ACHN (cell line): ENCODE results near the gene MSTO1.
"Not testable (repeated sequence)": the region's sequence is repeated elsewhere in the genome, so short reads cannot be mapped to it uniquely, and the experiment has no call there.

ENCODE experiments used
- DNase-seq: peaks from one replicate; pipeline ENCODE4 v3.0.0-alpha.2; 2015
- in situ Hi-C: cut with HindIII; loops from 2 replicates; pipeline ENCODE4 v1.10.0; 2017; ENCODE audit warnings: low sequenced_read_pairs, low pct_ligation_motif_present, low pct_unique_long_range_greater_than_20kb

The MSTO1 gene

DNA sequence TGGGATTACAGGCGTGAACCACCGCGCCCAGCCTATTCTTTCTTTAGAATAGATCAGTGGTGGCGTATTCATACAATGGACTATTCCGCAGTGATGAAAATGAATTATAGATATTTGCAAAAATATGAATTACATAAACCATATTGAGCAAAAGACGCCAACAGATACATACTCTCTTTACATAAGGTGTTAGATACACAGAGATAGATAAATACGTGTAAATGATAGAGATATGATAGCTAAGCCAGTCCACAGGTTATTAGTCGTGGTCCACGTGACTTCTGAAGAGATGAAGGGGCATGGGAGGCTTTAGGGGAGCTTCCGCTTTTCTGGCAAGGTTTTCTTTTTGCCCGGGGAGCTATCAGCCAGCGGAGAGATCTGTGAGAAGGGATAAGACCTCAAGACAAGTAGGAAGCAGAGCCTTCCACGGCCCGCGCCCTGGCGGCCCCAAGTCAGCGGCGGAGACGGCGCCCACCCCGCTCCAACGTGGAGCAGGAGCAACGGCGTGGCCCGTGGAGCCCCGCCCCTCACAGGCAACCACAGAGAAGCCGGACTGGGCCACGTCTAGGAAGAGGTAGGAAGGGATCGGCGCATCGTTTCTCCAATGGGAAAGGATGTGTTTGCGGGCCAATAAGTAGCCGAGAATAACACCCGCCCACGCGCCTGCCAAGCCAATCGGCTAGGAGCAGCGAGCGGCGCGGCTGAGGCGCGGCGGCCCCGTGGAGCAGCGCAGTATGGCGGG, at the start of gene MSTO1:
Gene MSTO1, plus strand, starts transcription at position 704 of the 742 bp plus-strand sequence. Its CDS starts 31 bp downstream, at position 735.
- in situ Hi-C loops, result no loop called here
- peak; percentile 98 for DNase-seq

GRCh38 chr1:155561779-155562580, 48.0 kb upstream of the MSTO1 start:
- DNase-seq, in situ Hi-C loops: not testable (repeated sequence)

DNA sequence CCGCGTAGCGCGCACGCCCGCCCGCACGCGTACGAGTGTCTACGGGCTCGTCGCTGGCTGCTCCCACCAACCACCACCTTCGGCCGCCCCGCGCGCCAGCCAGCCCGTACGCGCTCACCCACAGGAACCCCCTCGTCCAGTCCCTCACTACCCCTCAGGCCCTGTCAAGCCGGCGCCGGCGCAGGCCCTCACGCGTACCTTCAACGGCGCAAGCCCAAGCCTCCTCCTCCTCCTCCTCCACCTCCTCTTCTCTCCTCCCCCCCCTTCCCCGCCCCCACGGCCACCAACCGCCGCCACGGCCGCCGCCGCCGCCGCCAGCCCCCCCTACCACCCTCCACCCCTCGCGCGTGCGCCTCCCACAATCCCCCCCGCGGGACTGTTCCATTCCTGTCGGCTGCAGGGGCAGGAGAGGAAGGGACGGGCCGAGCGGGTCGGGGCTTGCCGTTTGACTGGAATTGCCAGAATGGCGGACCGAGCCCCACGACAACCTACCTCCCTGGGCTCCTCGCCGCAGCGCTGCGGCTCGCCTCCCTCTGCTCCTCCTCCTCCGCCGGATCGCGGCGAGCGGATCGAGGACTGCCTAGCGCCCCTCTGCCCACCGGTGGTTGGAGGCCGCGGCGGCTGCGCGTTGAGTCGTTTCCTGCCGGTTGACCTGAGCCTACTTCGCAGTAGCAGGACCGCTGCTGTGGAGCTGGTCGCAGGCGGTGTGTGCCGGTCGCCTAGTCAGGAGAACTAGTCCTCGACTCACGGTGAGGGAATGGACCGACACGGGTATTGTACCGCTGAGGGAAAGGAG, 47.2 kb upstream of the MSTO1 start, which contains the start of gene ASH1L:
Gene ASH1L, minus strand, starts transcription at position 223 of the 796 bp plus-strand sequence. CDS start 41,284 bp downstream, outside the sequence.
- in situ Hi-C loops, result no loop called here
- peak; percentile 91 for DNase-seq

DNA sequence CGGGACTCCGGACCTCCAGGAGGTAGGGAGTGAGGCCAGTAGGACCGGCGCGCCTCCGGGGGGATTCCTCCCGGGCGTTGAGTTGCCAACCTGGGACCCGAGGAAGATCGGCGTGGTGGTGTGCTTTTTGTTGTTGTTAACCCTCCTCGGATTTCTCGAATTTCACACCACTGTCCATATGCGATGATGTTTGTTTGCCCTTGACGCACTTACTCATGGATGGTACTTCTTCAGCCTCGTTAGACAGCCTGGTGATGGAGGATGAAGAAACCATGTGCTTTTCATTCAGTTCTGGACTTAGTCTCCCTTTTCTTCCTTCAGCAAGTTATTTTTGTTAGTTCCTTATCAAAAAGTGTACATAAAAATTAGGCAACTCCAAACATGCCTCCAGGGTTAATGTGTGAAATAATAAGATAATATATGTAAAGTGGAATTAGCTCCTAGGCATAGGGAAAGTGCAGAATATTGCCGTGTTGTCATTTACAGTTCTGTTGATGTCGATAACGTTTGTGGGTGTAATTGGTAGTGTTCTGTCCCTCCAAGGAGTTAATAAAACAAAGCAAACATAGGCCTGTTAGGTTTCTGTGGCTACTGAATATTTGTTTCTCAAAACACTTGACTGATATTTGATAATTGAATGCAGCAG, 46.5 kb upstream of the MSTO1 start:
- DNase-seq, result peak; percentile 39
- in situ Hi-C loops, result not testable (repeated sequence)

DNA sequence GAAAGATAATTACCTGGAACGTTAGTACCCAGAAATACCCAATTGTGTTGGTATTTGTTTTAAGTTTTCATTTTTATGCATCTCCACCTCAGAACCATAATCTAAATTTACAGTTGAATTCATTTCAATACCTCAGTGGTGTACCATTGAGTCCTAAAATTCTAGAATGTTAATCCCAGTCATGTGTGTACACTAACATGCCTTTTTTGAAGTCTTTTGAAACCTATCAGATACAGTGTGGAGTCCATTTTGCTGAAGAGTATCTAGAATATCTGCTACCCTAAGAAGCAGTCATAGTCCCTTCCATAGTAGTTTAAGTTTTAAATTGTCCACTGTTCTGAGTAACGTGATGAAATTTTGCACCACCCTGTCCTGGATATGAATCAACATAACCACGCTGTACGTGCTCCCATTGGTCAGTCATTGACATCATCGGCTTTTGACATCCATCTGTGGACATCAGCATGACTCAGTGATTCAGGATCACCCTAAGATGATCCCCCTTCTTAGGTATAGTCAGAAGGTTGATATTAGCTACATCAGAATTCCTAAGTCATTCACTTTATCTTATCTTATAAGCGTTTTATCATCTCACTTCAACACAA, 39.9 kb upstream of the MSTO1 start:
- in situ Hi-C loops, result no loop called here
- no peak for DNase-seq

GRCh38 chr1:155570593-155570990, 39.4 kb upstream of the MSTO1 start:
- in situ Hi-C loops, result no loop called here
- no peak for DNase-seq

- in situ Hi-C loops, result no loop called here
- DNase-seq, result no peak
Observed at GRCh38 chr1:155574077-155574476, 35.9 kb upstream of the MSTO1 start.

DNA sequence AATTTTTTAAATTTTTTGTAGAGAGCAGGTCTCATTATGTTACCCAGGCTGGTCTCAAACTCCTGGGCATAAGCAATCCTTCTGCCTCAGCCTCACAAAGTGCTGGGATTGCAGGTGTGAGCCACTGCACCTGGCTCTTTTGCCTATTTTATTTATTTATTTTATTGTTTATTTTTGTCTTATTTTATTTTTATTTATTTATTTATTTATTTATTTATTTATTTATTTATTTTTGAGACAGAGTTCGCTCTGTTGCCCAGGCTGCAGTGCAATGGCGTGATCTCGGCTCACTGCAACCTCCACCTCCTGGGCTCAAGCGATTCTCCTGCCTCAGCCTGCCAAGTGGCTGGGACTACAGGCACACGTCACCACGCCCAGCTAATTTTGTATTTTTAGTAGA, 34.4 kb upstream of the MSTO1 start:
- DNase-seq, in situ Hi-C loops: not testable (repeated sequence)

DNA sequence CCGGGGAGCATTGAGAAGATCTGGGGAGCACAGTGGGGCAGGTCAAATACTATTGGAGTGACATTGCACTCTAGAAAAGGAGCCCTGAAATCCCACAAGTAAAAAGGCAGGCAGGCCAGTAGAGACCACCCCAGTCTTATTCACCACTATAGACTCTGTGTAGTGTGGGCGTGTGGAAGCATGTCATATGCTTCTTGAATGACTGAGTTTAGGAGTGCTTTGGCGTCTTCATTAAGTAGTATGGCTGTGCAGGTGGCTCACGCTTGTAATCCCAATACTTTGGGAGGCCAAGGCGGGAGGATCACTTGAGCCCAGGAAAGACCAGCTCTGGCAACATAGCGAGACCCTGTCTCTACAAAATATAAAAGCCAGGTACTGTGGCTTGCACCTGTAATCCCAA, 26.2 kb upstream of the MSTO1 start:
- in situ Hi-C loops, DNase-seq: not testable (repeated sequence)

DNA sequence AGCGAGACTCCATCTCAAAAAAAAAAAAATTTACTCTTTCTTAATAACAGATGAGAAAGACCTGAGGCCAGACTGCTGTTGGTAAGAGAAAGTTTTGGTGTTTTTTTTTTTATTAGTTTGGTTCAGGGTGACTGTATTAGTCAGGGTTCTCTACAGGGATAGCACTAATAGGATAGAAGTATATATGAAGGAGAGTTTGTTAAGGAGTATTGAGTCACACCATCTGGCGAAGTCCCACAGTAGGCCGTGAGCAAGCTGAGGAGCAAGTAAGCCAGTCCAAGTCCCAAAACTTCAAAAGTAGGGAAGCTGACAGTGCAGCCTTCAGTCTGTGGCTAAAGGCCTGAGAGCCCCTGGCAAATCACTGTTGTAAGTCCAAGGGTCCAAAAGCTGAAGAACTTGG, 20.7 kb upstream of the MSTO1 start:
- in situ Hi-C loops, DNase-seq: not testable (repeated sequence)

DNA sequence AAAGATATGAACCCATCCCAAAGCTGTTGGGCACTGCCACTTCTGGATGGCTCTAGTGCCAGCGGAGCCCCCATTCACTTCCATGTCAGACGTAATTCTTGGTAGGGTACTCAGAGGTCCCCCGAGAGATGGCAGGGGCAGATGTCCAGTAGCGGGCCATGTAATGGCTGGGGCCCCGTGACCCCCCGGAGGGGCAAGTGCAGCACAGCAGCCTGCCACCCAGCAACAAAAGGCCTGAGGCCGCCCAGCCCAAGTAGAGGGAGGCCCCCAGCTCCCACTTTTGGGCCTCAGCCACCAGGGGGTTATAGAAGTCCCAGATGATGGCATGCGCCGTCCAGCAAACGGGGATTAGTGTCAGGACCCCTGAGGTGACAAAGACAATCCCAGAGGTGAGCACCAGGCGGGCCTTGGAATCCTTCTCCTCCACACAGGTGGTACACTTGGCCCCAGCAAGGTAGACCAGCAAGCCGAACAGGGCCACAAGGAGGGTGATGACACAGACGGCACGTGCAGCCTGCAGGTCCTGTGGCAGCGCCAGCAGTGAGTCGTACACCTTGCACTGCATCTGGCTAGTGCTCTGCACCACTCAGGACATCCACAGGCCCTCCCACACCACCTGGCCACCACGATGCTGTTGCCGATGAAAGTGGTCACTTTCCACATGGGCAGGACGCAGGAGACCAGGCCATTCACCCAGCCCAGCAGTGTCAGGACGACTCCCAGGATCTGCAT, 19.3 kb upstream of the MSTO1 start:
- in situ Hi-C loops, DNase-seq: not testable (repeated sequence)

DNA sequence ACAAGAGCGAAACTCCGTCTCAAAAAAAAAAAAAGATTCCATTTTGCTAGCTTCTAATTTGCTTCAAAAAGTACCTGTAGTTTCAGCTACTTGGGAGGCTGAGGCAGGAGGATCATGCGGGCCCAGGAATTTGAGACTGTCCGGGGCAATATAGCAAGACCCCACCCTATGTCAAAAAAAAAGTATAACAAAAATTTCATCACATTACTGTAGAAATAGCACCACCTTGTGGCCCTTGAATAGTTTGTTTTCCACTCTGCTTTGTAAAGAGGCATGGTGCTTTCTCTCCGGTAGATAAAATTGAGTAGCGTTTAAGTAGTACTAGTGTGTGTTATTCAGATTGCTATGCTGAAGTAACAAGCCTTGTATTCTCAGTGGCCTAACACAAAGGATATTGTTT, 18.2 kb upstream of the MSTO1 start:
- DNase-seq, result peak; percentile 81
- in situ Hi-C loops, result no loop called here

DNA sequence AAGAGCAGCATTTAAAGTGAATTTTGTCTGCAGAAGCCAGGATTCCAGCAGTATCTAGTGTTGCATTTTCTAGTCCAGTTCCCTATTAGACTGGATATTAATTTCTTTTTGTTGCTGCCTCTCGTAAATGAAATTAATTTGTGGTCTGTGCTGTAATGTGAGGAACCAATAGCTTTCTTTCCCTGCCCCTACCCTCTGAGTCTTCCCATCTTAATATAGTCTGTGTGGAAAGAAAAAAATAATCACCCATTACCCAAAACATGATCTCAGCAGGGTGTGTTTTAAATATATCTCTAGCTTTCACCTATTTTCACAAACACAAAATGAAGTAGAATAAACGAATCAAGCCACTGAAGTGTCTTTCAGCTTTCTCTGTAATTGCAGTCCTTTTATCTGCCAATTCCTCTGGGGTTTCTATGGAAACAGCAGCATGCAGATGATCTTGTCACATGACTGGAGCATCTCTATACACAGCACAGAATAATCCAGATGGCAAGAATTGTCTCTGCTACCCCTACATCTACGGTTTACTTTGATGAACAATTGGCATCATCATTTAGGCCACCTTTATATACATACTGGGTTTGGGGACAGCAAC, 14.0 kb upstream of the MSTO1 start:
- DNase-seq, in situ Hi-C loops: not testable (repeated sequence)

DNA sequence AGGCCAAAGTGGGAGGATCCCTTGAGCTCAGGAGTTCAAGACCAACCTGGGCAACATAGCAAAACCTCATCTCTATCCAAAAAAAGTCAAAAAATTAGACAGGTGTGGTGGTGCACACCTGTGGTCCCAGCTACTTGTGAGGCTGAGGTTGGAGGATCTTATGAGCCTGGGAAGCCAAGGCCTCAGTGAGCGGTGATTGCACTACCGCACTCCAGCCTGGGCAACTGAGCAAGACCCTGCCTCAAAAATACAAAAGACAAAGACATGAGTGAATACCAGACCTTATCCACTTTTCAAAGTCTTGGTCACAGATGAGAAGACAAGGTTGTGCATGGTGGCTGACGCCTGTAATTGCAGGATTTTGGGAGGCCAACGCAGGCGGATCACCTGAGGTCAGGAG, 13.2 kb upstream of the MSTO1 start:
- in situ Hi-C loops, result no loop called here
- DNase-seq, result no peak

DNA sequence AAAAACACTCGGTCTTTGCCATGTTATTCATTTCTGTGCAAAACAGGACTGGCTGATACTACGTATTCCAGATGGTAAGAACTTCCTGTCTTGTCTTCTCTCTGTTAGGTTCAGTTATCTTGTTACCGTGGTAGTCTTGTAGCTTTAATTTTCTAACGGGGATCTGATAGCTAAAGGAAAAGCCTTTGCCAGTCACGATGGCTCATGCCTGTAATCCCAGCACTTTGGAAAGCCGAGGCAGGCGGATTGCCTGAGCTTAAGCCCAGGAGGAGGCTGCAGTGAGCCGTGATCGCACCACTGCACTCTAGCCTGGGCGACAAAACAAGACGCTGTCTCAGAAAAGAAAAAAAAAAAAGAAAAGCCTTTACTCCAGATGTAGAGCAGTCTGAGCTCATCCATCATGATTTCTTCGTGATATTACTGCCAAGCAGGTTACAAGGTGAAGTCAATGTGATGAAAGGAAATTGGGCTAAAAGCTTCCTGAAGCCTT, 11.1 kb upstream of the MSTO1 start:
- no peak for DNase-seq
- in situ Hi-C loops, result no loop called here

GRCh38 chr1:155599828-155600572, 10.0 kb upstream of the MSTO1 start:
- in situ Hi-C loops, DNase-seq: not testable (repeated sequence)
